OCI-LY3 (cell line): ENCODE data around the gene EXOC4.
"Not testable (repeated sequence)": the region's sequence is repeated elsewhere in the genome, so short reads cannot be mapped to it uniquely, and the experiment has no call there.

ENCODE experiments used
- H2AFZ ChIP-seq: fragments of 200-600, 300-600 bp; shearing (Covaris generic); 2 replicates; pipeline ENCODE4 v1.6.0; 2014; ENCODE audit warnings: antibody characterized with exemption, low read depth, low read length
- H3K27ac ChIP-seq: fragments of 200-600, 300-600 bp; sonication (generic); 2 replicates; pipeline ENCODE4 v1.5.1; 2014; ENCODE audit warnings: mild to moderate bottlenecking, low read length, moderate library complexity, mixed read lengths
- H3K27me3 ChIP-seq: fragments of 200-600, 300-600 bp; sonication (generic); 2 replicates; pipeline ENCODE4 v1.6.1; 2014; ENCODE audit warnings: low read depth, low read length, mixed read lengths
- H3K36me3 ChIP-seq: fragments of 200-600, 300-600 bp; sonication (generic); replicated peaks from 2 replicates; pipeline ENCODE3; 2014; ENCODE audit warnings: low read depth, low read length, mixed read lengths
- H3K4me1 ChIP-seq: fragments of 300-600, 200-600 bp; sonication (generic); 2 replicates; pipeline ENCODE4 v1.6.1; 2014; ENCODE audit warnings: low read length, mixed read lengths
- H3K4me2 ChIP-seq: fragments of 200-600, 300-600 bp; sonication (generic); 2 replicates; pipeline ENCODE4 v1.6.1; 2014; ENCODE audit warnings: low read length, mixed read lengths
- H3K4me3 ChIP-seq: fragments of 300-600, 200-600 bp; sonication (generic); 2 replicates; pipeline ENCODE4 v1.5.1; 2014; ENCODE audit warnings: antibody characterized with exemption, mild to moderate bottlenecking, low read length, moderate library complexity
- H3K79me2 ChIP-seq: fragments of 300-600, 200-600 bp; shearing (Covaris generic); 2 replicates; pipeline ENCODE4 v1.6.1; 2014; ENCODE audit warnings: mild to moderate bottlenecking, low read length, mixed read lengths
- H3K9ac ChIP-seq: fragments of 300-600, 200-600 bp; shearing (Covaris generic); 2 replicates; pipeline ENCODE4 v1.6.0; 2014; ENCODE audit warnings: mild to moderate bottlenecking, low read length, moderate library complexity
- H3K9me3 ChIP-seq: fragments of 200-600, 300-600 bp; shearing (Covaris generic); 2 replicates; pipeline ENCODE4 v1.6.1; 2014; ENCODE audit warnings: low read length, mixed read lengths; ENCODE audit not compliant: insufficient read depth
- H4K20me1 ChIP-seq: fragments of 200-600, 300-600 bp; sonication (generic); 2 replicates; pipeline ENCODE4 v1.6.1; 2016; ENCODE audit warnings: low read length, mixed read lengths; ENCODE audit not compliant: insufficient read depth
- EZH2phosphoT487 ChIP-seq: fragments of 200-600 bp; shearing (Covaris generic); IDR thresholded peaks from 2 replicates; pipeline ENCODE4 v1.6.1; 2018; ENCODE audit warnings: antibody characterized with exemption, mixed run types, low read depth
- TF ChIP-seq, protein P1 (sequence below): fragments of 200-600, 300-600 bp; sonication (generic); IDR thresholded peaks from 2 replicates; pipeline ENCODE4 v1.5.1; 2014; ENCODE audit warnings: antibody characterized with exemption, low read length, low read depth

Gene EXOC4

DNA sequence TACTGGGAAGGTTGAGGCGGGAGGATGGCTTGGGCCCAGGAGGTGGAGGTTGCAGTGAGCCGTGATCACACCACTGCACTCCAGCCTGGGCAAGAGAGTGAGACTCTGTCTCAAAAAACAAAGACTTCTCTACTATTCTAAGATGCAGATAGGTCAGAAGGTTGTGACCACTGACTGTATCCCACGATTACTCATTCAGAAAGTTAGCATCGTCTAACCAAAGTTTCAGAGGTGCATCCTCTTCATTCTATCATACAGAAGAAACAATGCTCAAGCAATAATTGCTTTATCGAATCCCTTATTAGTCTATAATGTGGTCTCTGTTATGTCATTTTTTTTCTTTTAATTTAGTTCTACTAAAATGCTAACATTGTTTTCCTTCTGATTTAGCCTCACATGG, 525.6 kb downstream of the EXOC4 start:
- Histone ChIP-seq H3K79me2 (no peaks in the 10 kb centered on the region), H3K9me3 (no peaks in the 10 kb centered on the region), H3K4me3 (no peak overlapping the region), H3K4me2 (no peak overlapping the region), H3K27ac (no peak overlapping the region), H2AFZ (no peak overlapping the region), H3K4me1 (peaks cover 6% of the 10 kb centered on the region), H3K27me3 (no peaks in the 10 kb centered on the region), H3K9ac (no peak overlapping the region), H4K20me1 (no peaks in the 10 kb centered on the region), H3K36me3 (no peaks in the 10 kb centered on the region)
- TF ChIP-seq, protein P1, sequence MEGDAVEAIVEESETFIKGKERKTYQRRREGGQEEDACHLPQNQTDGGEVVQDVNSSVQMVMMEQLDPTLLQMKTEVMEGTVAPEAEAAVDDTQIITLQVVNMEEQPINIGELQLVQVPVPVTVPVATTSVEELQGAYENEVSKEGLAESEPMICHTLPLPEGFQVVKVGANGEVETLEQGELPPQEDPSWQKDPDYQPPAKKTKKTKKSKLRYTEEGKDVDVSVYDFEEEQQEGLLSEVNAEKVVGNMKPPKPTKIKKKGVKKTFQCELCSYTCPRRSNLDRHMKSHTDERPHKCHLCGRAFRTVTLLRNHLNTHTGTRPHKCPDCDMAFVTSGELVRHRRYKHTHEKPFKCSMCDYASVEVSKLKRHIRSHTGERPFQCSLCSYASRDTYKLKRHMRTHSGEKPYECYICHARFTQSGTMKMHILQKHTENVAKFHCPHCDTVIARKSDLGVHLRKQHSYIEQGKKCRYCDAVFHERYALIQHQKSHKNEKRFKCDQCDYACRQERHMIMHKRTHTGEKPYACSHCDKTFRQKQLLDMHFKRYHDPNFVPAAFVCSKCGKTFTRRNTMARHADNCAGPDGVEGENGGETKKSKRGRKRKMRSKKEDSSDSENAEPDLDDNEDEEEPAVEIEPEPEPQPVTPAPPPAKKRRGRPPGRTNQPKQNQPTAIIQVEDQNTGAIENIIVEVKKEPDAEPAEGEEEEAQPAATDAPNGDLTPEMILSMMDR, result no peak
- TF ChIP-seq EZH2phosphoT487, result no peak

DNA sequence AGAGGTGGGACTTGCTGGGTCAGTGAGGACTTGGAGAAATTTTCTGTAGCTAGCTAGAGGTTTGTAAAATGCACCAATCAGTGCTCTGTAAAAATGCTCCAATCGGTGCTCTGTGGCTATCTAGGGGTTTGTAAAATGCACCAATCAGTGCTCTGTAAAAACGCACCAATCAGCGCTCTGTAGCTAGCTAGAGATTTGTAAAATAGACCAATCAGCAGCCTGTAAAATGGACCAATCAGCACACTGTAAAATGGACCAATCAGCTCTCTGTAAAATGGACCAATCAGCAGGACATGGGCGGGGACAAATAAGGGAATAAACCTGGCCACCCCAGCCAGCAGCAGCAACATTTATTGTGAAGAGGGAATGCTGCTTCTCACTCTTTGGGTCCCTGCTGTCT, 526.7 kb downstream of the EXOC4 start:
- not testable (repeated sequence) for H3K79me2 ChIP-seq, H3K9ac ChIP-seq, H3K9me3 ChIP-seq, H3K36me3 ChIP-seq, H3K27me3 ChIP-seq, H3K4me1 ChIP-seq, H3K27ac ChIP-seq, H4K20me1 ChIP-seq, H2AFZ ChIP-seq, H3K4me2 ChIP-seq, H3K4me3 ChIP-seq

DNA sequence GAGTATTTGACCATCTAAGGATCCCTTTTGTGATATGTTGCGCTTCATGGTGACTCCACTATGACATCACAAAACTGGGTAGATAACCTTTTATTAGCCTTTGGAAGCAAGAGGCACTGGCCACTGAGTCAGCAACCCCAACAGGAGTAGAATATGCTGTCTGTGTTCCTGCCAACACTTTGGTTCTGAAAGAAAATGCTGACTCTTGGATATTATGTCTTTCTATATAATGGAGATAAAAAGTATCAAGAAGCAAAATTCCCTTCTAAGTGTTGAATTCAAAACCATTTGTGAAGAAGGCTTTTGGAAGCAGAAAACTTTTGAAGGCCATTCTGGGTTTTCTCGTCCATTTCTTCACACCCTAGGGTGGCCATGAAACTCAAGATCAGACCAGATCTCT, 528.0 kb downstream of the EXOC4 start:
- no peaks in the 10 kb centered on the region for H3K79me2 ChIP-seq
- H3K9me3 ChIP-seq, result no peaks in the 10 kb centered on the region
- no peak overlapping the region for H3K9ac ChIP-seq
- no peaks in the 10 kb centered on the region for H3K27me3 ChIP-seq
- no peak overlapping the region for H3K4me3 ChIP-seq
- no peak overlapping the region for H3K27ac ChIP-seq
- no peak overlapping the region for H3K4me2 ChIP-seq
- peaks cover 6% of the 10 kb centered on the region for H3K4me1 ChIP-seq
- TF ChIP-seq EZH2phosphoT487, result no peak
- TF ChIP-seq, protein P1, result no peak
- H3K36me3 ChIP-seq, result no peaks in the 10 kb centered on the region
- H4K20me1 ChIP-seq, result no peaks in the 10 kb centered on the region
- no peak overlapping the region for H2AFZ ChIP-seq

DNA sequence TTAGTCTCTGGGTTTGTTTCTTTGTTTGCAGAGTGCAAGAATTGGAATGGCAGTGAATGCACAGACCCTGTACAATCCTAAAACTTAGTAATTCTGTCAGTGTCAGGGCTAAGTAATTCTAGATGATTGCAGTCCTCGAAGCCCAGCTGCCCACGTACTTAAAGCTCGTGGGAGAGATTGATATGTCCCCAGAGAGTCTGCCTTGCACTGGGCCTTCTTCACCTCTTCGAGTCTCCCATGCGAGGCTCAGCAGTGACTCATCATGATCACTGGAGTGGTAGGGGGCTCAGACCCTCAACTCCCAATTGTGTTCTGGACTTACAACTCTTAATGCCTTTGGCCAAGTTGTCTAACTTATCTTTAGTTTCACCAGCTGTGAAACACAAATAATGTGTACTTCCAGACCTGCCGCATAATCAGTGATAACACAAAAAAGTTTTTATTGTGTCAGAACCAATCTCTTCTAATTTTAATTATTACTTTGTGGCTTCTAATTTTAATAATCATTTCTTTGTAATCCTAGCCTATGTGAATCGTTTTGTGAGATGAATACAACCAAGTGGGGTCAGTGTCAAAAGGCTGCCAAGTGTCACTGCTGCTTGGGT, 528.7 kb downstream of the EXOC4 start:
- H3K9ac ChIP-seq, result no peak overlapping the region
- no peak overlapping the region for H3K4me3 ChIP-seq
- no peaks in the 10 kb centered on the region for H3K9me3 ChIP-seq
- H3K4me1 ChIP-seq, result peaks cover 6% of the 10 kb centered on the region
- H3K79me2 ChIP-seq, result no peaks in the 10 kb centered on the region
- no peak overlapping the region for H3K27ac ChIP-seq
- H4K20me1 ChIP-seq, result no peaks in the 10 kb centered on the region
- H3K36me3 ChIP-seq, result no peaks in the 10 kb centered on the region
- no peaks in the 10 kb centered on the region for H3K27me3 ChIP-seq
- TF ChIP-seq, protein P1, result no peak
- no peak overlapping the region for H3K4me2 ChIP-seq
- H2AFZ ChIP-seq, result no peak overlapping the region

DNA sequence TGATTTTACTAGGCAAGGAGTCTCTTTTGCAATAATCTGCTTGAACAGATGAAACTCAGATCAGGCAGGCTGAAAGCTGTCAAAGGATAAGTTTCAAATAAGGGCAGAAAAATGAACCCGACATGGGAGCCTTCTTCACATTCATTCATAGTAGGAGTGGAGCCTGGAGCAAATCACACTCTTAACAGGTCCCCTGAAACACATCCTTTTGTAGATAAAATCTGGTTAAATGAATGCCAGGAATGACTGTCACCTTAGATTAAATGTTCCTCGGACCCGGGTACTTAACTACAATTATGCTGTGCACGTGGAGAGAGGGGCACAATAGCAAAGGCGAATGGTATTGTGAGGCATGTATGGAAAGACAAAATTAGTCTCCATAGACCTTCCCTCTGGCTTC, 529.6 kb downstream of the EXOC4 start:
- no peaks in the 10 kb centered on the region for H4K20me1 ChIP-seq
- TF ChIP-seq EZH2phosphoT487, result no peak
- TF ChIP-seq, protein P1, result no peak
- no peak overlapping the region for H3K9ac ChIP-seq
- H3K79me2 ChIP-seq, result no peaks in the 10 kb centered on the region
- H3K4me2 ChIP-seq, result no peak overlapping the region
- H3K9me3 ChIP-seq, result no peaks in the 10 kb centered on the region
- H3K27ac ChIP-seq, result no peak overlapping the region
- no peaks in the 10 kb centered on the region for H3K36me3 ChIP-seq
- no peaks in the 10 kb centered on the region for H3K27me3 ChIP-seq
- H3K4me3 ChIP-seq, result no peak overlapping the region
- H3K4me1 ChIP-seq, result peaks cover 6% of the 10 kb centered on the region
- no peak overlapping the region for H2AFZ ChIP-seq
